HepG2 (cell line): ENCODE data around the gene GPR162. TPM values are rescaled to one million over a fixed set of nuclear protein-coding genes. Genes with fewer than 3 reads are reported as not detected.
A peak's percentile ranks its signal among the peaks of the same experiment; 100 is the strongest.

Experiments used
- CC2D1A ChIP-seq: sonication (generic); formaldehyde crosslinking; IDR thresholded peaks from 2 replicates; pipeline ENCODE4 v1.8.1; 2023; ENCODE audit warnings: mild to moderate bottlenecking, missing genetic modification reagents
- FOSL2 ChIP-seq: sonication (generic); formaldehyde crosslinking; IDR thresholded peaks from 2 replicates; pipeline ENCODE4 v1.4.0; 2020; ENCODE audit warnings: missing genetic modification reagents
- GPN1 ChIP-seq: sonication (generic); formaldehyde crosslinking; IDR thresholded peaks from 2 replicates; pipeline ENCODE4 v1.5.1; 2020; ENCODE audit warnings: missing genetic modification reagents, borderline replicate concordance
- ISX ChIP-seq: sonication (generic); formaldehyde crosslinking; conservative IDR thresholded peaks from 2 replicates; pipeline ENCODE4 v1.5.0; 2020; ENCODE audit warnings: missing genetic modification reagents
- KDM1A ChIP-seq: IDR thresholded peaks from 2 replicates; pipeline ENCODE4 v1.6.1; 2016; ENCODE audit warnings: missing compliant biosample characterization
- KLF13 ChIP-seq: sonication (generic); formaldehyde crosslinking; IDR thresholded peaks from 2 replicates; pipeline ENCODE4 v1.4.0; 2020; ENCODE audit warnings: mild to moderate bottlenecking, missing genetic modification reagents
- KLF6 ChIP-seq: IDR thresholded peaks from 2 replicates; pipeline ENCODE4 v1.8.0; 2016; ENCODE audit warnings: missing biosample characterization, missing genetic modification reagents
- MED1 ChIP-seq: sonication (generic); formaldehyde crosslinking; IDR thresholded peaks from 2 replicates; pipeline ENCODE4 v1.4.0; 2020; ENCODE audit warnings: missing genetic modification reagents
- NFYC ChIP-seq: IDR thresholded peaks from 2 replicates; pipeline ENCODE4 v1.6.1; 2016; ENCODE audit warnings: missing genetic modification reagents, missing compliant biosample characterization
- NPAS2 ChIP-seq: sonication (generic); formaldehyde crosslinking; IDR thresholded peaks from 2 replicates; pipeline ENCODE4 v1.8.0; 2022; ENCODE audit warnings: mild to moderate bottlenecking, missing genetic modification reagents, borderline replicate concordance
- POLR2G ChIP-seq: fragments of 200-400 bp; formaldehyde crosslinking; IDR thresholded peaks from 2 replicates; pipeline ENCODE4 v1.6.1; 2018; ENCODE audit warnings: mild to moderate bottlenecking, low read depth, low read length, moderate library complexity
- PPARG ChIP-seq: conservative IDR thresholded peaks from 2 replicates; pipeline ENCODE4 v1.6.1; 2016; ENCODE audit warnings: missing biosample characterization, missing genetic modification reagents
- SALL2 ChIP-seq: sonication (generic); formaldehyde crosslinking; IDR thresholded peaks from 2 replicates; pipeline ENCODE4 v1.8.1; 2023; ENCODE audit warnings: mild to moderate bottlenecking, missing genetic modification reagents, inconsistent platforms
- TBL1XR1 ChIP-seq: fragments of 150-350 bp; IDR thresholded peaks from 2 replicates; pipeline ENCODE4 v1.6.1; 2014; ENCODE audit warnings: borderline replicate concordance, low read length; ENCODE audit not compliant: partially characterized antibody
- TOPORS ChIP-seq: sonication (generic); formaldehyde crosslinking; IDR thresholded peaks from 2 replicates; pipeline ENCODE4 v1.8.0; 2023; ENCODE audit warnings: mild to moderate bottlenecking, missing genetic modification reagents
- ZNF12 ChIP-seq: sonication (generic); formaldehyde crosslinking; IDR thresholded peaks from 2 replicates; pipeline ENCODE4 v1.5.0; 2020; ENCODE audit warnings: missing genetic modification reagents
- ZNF18 ChIP-seq: sonication (generic); formaldehyde crosslinking; IDR thresholded peaks from 2 replicates; pipeline ENCODE4 v1.8.0; 2022; ENCODE audit warnings: mild to moderate bottlenecking, missing genetic modification reagents; ENCODE audit not compliant: insufficient replicate concordance
- ZNF225 ChIP-seq: sonication (generic); formaldehyde crosslinking; IDR thresholded peaks from 2 replicates; pipeline ENCODE4 v1.4.0; 2020; ENCODE audit warnings: mild to moderate bottlenecking, missing genetic modification reagents
- ZNF263 ChIP-seq: sonication (generic); formaldehyde crosslinking; IDR thresholded peaks from 2 replicates; pipeline ENCODE4 v1.4.0; 2020; ENCODE audit warnings: missing genetic modification reagents
- ZNF343 ChIP-seq: sonication (generic); formaldehyde crosslinking; IDR thresholded peaks from 2 replicates; pipeline ENCODE4 v1.4.0; 2020; ENCODE audit warnings: mild to moderate bottlenecking, missing genetic modification reagents
- ZNF430 ChIP-seq: sonication (generic); formaldehyde crosslinking; IDR thresholded peaks from 2 replicates; pipeline ENCODE4 v1.9.0; 2021; ENCODE audit warnings: mild to moderate bottlenecking, missing genetic modification reagents
- ZNF761 ChIP-seq: sonication (generic); formaldehyde crosslinking; conservative IDR thresholded peaks from 2 replicates; pipeline ENCODE4 v1.4.0; 2020; ENCODE audit warnings: mild to moderate bottlenecking, missing genetic modification reagents
- ZNF777 ChIP-seq: sonication (generic); formaldehyde crosslinking; IDR thresholded peaks from 2 replicates; pipeline ENCODE4 v1.4.0; 2020; ENCODE audit warnings: missing genetic modification reagents
- polyA plus RNA-seq, 8 experiments: library from polyadenylated mRNA; depleted of rRNA in 3 of 8; stranded (reverse) in 7 of 8; unstranded in 1 of 8; fragments of >200 nt; fragmentation: Illumina TruSeq in 4 of 8; extraction: Trizol in 4 of 8; gene quantifications; 2 replicates each; pipeline versions ENCODE4 v1.2.1 to v1.2.3, GENCODE V29; 2011 to 2016; ENCODE audit warnings: low read depth in 4 of 8, missing spikeins in 1 of 8, mixed read lengths in 1 of 8; ENCODE audit not compliant: insufficient read depth in 1 of 8
- total RNA-seq, 5 experiments: library from RNA; depleted of rRNA; stranded (reverse); fragments of >200 nt; fragmentation: Illumina TruSeq; extraction: Trizol; gene quantifications; 2 replicates each; pipeline ENCODE4 v1.2.3, GENCODE V29; 2016; ENCODE audit warnings: low read depth in 1 of 5
- TF ChIP-seq, protein P1 (sequence below): sonication (generic); formaldehyde crosslinking; IDR thresholded peaks from 2 replicates; pipeline ENCODE4; 2020; ENCODE audit warnings: missing genetic modification reagents, mild to moderate bottlenecking, borderline replicate concordance
- TF ChIP-seq, protein P2 (sequence below), 2 experiments: sonication (generic) in 1 of 2; formaldehyde crosslinking in 1 of 2; IDR thresholded peaks; 2 replicates each; pipeline versions ENCODE4 v1.5.1 to v1.6.1; 2011 to 2020; ENCODE audit warnings: borderline replicate concordance in 1 of 2, low read depth in 1 of 2, low read length in 1 of 2, mild to moderate bottlenecking in 1 of 2, missing genetic modification reagents in 1 of 2, moderate library complexity in 1 of 2

Gene GPR162
- total and polyA plus RNA-seq, 2 of the 13 experiments (the other 11 are each of a cell fraction or from before 2014, with no cell fraction given) = 0.08 TPM; not detected in 1

DNA sequence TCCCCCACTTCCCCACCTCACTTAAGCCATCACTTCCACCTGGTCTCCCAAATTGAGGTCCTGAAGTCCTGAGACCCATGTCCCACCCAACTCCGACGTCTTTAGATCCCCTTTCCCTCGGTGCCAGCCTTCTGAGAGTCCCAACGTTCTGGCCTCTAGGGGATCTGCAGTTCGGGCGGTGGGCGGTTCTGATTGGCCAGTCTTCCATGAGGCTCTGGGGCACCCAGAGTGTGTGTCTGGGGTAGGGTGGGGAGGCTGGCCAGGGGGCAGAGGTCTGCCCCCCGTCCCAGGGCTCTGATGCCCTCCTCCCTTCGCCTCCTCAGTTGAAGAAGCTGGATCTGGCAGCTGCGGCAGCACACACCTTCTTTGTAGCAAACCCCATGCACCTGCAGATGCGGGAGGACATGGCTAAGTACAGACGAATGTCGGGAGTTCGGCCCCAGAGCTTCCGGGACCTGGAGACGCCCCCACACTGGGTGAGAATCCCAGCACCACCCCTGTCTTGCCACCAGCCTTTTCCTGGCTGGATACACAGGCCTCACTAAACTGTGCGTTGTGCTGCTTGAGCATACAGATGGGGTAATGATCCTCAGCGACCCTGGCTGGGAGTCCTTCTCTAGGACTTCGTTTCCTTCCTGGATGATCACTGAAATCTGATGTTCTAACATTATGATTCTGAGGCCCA, 8.1 kb downstream of the GPR162 start (continued):
- peak; percentile 51; the same call in 1 of the 2 replicates for TF ChIP-seq ZNF263 (CRISPR knock-in tag)
- 0 out of 2 replicates have a peak, but pooled peaks have one; percentile 37 for TF ChIP-seq ISX
- TF ChIP-seq, protein P1, sequence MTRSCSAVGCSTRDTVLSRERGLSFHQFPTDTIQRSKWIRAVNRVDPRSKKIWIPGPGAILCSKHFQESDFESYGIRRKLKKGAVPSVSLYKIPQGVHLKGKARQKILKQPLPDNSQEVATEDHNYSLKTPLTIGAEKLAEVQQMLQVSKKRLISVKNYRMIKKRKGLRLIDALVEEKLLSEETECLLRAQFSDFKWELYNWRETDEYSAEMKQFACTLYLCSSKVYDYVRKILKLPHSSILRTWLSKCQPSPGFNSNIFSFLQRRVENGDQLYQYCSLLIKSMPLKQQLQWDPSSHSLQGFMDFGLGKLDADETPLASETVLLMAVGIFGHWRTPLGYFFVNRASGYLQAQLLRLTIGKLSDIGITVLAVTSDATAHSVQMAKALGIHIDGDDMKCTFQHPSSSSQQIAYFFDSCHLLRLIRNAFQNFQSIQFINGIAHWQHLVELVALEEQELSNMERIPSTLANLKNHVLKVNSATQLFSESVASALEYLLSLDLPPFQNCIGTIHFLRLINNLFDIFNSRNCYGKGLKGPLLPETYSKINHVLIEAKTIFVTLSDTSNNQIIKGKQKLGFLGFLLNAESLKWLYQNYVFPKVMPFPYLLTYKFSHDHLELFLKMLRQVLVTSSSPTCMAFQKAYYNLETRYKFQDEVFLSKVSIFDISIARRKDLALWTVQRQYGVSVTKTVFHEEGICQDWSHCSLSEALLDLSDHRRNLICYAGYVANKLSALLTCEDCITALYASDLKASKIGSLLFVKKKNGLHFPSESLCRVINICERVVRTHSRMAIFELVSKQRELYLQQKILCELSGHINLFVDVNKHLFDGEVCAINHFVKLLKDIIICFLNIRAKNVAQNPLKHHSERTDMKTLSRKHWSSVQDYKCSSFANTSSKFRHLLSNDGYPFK (CRISPR knock-in tag) = no peak
- no peak for TF ChIP-seq ZNF12 (CRISPR knock-in tag)
- peak; percentile 45; the same call in 1 of the 2 replicates for TF ChIP-seq ZNF430 (CRISPR knock-in tag)
- TF ChIP-seq, protein P2, sequence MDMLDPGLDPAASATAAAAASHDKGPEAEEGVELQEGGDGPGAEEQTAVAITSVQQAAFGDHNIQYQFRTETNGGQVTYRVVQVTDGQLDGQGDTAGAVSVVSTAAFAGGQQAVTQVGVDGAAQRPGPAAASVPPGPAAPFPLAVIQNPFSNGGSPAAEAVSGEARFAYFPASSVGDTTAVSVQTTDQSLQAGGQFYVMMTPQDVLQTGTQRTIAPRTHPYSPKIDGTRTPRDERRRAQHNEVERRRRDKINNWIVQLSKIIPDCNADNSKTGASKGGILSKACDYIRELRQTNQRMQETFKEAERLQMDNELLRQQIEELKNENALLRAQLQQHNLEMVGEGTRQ (IDR thresholded peaks at IDR 0.05; ENCODE audit: low read depth, low read length) = no peak
- TF ChIP-seq, protein P2 (CRISPR knock-in tag; IDR thresholded peaks at IDR 0.05; ENCODE audit: borderline replicate concordance) = no peak
- no peak for TF ChIP-seq TBL1XR1
- no peak for TF ChIP-seq PPARG (CRISPR knock-in tag)
- peak; percentile 68; the same call in 1 of the 2 replicates for TF ChIP-seq POLR2G
- no peak for TF ChIP-seq ZNF777 (CRISPR knock-in tag)
- no peak for TF ChIP-seq CC2D1A (CRISPR knock-in tag)
- TF ChIP-seq GPN1 = no peak
- TF ChIP-seq ZNF761 (CRISPR knock-in tag) = no peak
- no peak; the same call in 1 of the 2 replicates for TF ChIP-seq SALL2 (CRISPR knock-in tag)
- peak; percentile 59; the same call in 1 of the 2 replicates for TF ChIP-seq MED1 (CRISPR knock-in tag)
- TF ChIP-seq FOSL2 (CRISPR knock-in tag) = no peak
- TF ChIP-seq NFYC (CRISPR knock-in tag) = peak; percentile 53
- no peak for TF ChIP-seq ZNF18 (CRISPR knock-in tag)
- no peak for TF ChIP-seq NPAS2 (CRISPR knock-in tag)
- no peak for TF ChIP-seq ZNF225 (CRISPR knock-in tag)
- TF ChIP-seq KDM1A (CRISPR knock-in tag) = no peak
- 0 out of 2 replicates have a peak, but pooled peaks have one; percentile 49 for TF ChIP-seq ZNF343
- no peak for TF ChIP-seq TOPORS (CRISPR knock-in tag)
- no peak for TF ChIP-seq KLF13 (CRISPR knock-in tag)
- no peak for TF ChIP-seq KLF6 (CRISPR knock-in tag)
